ENCODE measurements around the gene COL5A1.

The COL5A1 gene

DNA sequence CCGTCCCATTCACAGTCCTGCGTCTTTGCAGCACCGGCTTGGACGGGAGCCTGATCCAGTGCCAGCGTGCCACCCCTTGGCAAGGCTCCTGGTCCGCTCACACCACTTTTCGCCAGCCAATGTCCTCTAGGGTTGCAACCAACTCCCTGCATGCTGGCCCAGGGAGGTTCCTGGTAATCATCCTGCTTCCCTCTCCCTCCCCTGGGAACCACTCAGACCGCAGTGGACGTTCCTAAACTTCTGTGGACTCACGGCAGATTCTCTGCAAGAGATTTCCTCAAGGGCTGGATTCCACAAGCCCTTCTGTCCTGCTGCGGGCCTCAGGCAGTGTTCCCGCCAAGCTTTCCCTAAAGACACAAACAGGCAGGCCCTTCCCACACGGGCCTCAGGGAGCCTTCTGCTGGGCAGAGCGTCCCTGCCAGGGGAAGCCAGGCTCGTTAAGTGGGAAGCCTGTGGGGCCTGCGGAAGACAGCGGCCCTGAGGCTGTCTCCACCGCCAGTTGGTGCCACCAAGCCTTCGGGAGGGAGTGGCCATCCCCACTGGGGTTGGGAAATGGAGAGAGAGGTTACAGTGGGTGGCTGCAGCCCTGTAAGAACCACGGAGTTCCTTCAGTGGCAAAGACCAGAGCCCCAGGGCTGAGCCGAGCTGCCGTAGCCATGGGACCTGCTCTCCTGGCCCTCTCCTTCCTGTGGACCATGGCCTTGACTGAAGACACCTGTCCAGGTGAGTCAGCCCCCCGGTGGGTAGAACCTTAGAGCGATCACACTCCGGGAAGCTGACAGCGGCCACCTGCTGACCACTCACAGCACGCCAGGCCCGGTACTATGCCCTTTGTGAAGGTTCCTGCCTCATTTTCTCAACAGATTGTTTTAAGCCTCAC lies 222.6 kb downstream of the COL5A1 start:
- no peak for DNase-seq (ENCODE audit: low read depth)
- no peak overlapping the region for H3K4me3 ChIP-seq (ENCODE audit: low read depth, low read length)
- TF ChIP-seq, protein P1, sequence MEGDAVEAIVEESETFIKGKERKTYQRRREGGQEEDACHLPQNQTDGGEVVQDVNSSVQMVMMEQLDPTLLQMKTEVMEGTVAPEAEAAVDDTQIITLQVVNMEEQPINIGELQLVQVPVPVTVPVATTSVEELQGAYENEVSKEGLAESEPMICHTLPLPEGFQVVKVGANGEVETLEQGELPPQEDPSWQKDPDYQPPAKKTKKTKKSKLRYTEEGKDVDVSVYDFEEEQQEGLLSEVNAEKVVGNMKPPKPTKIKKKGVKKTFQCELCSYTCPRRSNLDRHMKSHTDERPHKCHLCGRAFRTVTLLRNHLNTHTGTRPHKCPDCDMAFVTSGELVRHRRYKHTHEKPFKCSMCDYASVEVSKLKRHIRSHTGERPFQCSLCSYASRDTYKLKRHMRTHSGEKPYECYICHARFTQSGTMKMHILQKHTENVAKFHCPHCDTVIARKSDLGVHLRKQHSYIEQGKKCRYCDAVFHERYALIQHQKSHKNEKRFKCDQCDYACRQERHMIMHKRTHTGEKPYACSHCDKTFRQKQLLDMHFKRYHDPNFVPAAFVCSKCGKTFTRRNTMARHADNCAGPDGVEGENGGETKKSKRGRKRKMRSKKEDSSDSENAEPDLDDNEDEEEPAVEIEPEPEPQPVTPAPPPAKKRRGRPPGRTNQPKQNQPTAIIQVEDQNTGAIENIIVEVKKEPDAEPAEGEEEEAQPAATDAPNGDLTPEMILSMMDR (IDR thresholded peaks at IDR 0.05; ENCODE audit: insufficient read depth, low read depth, low read length, missing control alignments): no peak

DNA sequence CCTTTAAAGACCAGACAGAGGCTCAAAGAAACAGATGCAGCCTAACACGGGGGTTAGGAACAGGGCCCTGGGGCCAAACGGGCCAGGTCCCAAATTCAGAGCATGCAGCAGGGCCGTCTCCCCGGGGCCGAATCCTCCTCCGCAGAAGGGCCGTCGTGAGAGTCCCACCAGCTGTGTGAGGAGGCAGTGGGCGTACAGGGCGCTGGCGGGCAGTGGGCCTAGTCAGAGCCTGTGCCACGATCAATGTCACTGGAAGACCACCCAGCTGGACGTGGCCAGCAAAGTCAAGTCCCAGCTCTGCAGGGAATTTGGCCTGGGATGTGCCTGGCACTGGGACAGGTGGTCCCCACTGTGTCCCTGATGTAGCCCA lies 223.2 kb downstream of the COL5A1 start:
- TF ChIP-seq, protein P1 (IDR thresholded peaks at IDR 0.05; ENCODE audit: insufficient read depth, low read depth, low read length, missing control alignments): no peak
- no peak for DNase-seq (ENCODE audit: low read depth)
- no peak overlapping the region for H3K4me3 ChIP-seq (ENCODE audit: low read depth, low read length)

DNA sequence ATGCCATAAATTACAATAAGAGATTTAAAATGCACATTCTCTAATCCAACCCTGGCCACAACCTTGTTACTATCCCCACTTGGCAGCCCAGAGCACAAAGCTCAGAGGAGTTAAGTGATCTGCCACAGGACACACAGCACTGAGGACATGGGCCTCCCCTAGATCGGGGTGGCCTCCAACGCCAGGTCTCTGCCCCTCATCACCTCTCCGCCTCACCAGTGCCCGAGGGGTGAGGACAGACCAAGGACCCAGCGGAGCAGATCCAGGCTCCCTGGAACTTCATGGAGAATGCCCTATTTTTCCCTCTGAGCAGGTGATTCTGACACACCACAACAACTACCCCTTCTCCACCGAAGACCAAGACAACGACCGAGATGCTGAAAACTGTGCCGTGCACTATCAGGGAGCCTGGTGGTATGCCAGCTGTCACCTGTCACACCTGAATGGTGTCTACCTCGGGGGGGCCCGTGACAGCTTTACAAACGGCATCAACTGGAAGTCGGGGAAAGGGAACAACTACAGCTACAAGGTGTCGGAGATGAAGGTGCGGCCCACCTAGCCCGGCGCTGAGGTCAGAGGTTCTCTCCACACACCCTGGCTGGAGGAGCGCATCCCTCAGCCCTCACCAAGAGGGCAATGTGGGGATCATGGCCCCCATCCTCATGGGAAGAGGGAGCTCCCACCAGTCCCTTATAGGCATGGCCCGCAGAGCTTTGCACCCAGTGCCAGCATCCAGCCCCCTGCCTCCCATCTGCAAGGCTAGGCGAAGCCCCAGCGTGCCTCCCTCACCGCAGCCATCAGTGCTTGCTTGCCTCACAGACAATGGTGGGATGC lies 226.5 kb downstream of the COL5A1 start:
- no peak for DNase-seq (ENCODE audit: low read depth)
- TF ChIP-seq, protein P1 (IDR thresholded peaks at IDR 0.05; ENCODE audit: insufficient read depth, low read depth, low read length, missing control alignments): no peak
- H3K4me3 ChIP-seq (ENCODE audit: low read depth, low read length): no peak overlapping the region

DNA sequence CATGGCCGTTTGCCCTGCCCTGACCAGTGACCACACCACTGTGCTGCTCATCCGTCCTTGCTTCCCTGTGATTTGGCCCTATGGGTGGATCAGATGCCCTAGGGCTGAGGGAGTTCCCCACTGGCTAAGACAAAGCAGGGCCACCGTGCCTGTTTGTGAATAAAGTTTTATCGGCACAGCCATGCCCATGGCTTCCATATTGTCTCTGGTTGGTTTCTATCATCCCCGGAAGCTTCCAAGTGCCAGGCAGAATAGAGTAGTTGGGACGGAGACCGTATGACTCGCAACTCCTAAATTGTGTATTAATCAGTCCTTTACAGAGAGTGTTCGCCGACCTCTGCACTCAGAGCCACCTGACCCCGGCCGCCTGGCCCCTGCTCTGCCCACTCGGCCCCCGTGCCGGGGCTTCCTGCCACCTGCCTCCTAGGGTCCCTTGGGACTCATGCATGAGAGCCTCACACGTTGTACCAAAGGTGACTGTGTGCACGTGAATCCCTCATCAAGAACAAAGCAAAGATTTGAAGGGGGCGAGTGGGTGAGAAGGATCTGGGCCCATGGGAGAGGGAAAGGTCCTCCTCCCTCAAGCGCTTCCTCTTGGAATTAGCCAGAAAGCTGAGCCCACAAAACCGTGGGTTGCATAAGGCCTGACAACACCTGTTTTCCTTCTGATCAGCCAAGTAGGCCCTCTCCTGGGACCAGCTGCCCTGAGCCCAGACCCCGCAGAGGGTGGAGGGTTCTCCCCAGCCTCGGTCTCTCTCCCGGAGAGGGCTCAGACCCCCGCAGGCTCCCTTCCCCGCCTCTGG lies 227.3 kb downstream of the COL5A1 start:
- H3K4me3 ChIP-seq (ENCODE audit: low read depth, low read length): no peak overlapping the region
- TF ChIP-seq, protein P1 (IDR thresholded peaks at IDR 0.05; ENCODE audit: insufficient read depth, low read depth, low read length, missing control alignments): no peak
- no peak for DNase-seq (ENCODE audit: low read depth)

DNA sequence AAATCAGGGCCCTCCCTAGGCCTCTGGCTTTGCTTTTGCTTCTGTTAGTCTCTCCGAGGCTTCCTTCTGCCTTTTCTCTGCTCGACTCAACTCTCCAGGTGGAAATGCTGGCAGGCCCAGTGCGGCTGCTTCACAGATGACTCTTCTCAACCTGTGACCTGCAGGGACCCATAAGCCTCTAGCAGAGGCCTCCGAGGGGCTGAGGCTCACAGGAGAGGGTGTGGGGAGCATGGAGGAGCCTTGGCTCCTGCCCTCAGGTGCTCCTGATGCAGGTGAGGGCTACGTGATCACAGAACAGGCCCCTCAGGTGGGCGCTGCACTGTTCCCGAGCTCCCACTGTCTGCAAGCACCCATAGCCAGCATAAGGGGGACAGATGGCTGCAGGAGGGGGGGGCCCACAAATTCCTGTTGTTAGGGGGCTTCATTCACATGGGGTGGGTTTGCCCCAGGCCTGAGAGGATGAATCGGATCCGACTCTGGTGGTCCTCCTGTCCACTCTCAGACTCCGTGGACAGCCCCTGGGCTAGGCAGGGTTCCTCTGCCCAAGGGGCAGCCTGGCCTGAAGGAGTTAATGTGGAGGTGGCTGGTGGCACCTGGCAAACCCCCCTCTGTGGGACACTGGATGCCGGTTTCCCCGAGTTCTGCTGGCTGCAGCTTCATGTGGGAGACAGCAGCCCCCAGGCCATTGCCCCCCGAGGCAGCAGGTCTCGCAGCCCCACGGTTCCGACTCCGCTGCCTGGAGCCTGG lies 228.1 kb downstream of the COL5A1 start:
- DNase-seq (ENCODE audit: low read depth): no peak
- H3K4me3 ChIP-seq (ENCODE audit: low read depth, low read length): no peak overlapping the region
- TF ChIP-seq, protein P1 (IDR thresholded peaks at IDR 0.05; ENCODE audit: insufficient read depth, low read depth, low read length, missing control alignments): no peak

DNA sequence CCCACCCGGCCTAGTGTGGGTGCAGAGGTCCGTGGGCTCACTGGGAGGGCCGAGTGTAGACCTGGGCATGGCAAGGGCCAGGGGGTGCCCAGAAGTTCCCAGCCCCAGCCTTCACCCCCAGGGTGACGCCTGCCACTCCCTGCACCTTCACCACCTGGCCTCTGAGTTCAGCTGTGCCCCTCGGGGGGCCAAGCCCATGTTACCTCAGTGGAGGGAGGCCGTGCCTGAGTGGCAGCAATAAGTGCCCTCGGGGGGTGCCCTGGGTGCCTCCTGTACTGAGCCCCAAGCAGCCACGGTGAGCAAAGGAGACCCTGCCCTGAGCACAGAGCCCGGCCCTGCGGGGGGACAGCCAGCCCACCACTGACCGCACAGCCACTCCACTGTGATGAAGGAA lies 228.7 kb downstream of the COL5A1 start:
- TF ChIP-seq, protein P1 (IDR thresholded peaks at IDR 0.05; ENCODE audit: insufficient read depth, low read depth, low read length, missing control alignments): no peak
- H3K4me3 ChIP-seq (ENCODE audit: low read depth, low read length): no peak overlapping the region
- DNase-seq (ENCODE audit: low read depth): no peak

All from GM12865 (cell line).